Small intestine (tissue), 7 donors: ENCODE measurements around the gene LAP3. TPM values are rescaled to one million over a fixed set of nuclear protein-coding genes. Genes with fewer than 3 reads are reported as not detected.

Source experiments
- DNase-seq, 2 donors: peaks; one replicate each; pipeline versions ENCODE4 v3.0.0 to v3.0.0-alpha.2; 2013
- FAIRE-seq: peaks from 2 replicates; lab custom pipeline; 2012; peaks lifted over from hg19 to GRCh38; lab: Jason Lieb, UNC
- H3K27ac ChIP-seq, 3 donors: one replicate each; pipeline ENCODE4 v1.5.1; 2013; ENCODE audit warnings: low read length in 2 of 3, mild to moderate bottlenecking in 2 of 3, control low read depth in 1 of 3, inconsistent platforms in 1 of 3, low read depth in 1 of 3, moderate library complexity in 1 of 3
- H3K27me3 ChIP-seq, 3 donors: one replicate each; pipeline ENCODE4 v1.6.1; 2013; ENCODE audit warnings: low read length in 3 of 3, inconsistent platforms in 1 of 3; ENCODE audit not compliant: control insufficient read depth in 3 of 3, insufficient read depth in 3 of 3
- H3K36me3 ChIP-seq, 3 donors: one replicate each; pipeline ENCODE4 v1.6.1; 2013; ENCODE audit warnings: low read length in 3 of 3, inconsistent platforms in 1 of 3, low read depth in 1 of 3, mild to moderate bottlenecking in 1 of 3, moderate library complexity in 1 of 3; ENCODE audit not compliant: control insufficient read depth in 3 of 3, insufficient read depth in 2 of 3
- H3K4me1 ChIP-seq, 3 donors: one replicate each; pipeline ENCODE4 v1.6.1; 2013; ENCODE audit warnings: low read length in 2 of 3, inconsistent platforms in 1 of 3, low read depth in 1 of 3, mild to moderate bottlenecking in 1 of 3, moderate library complexity in 1 of 3; ENCODE audit not compliant: control insufficient read depth in 3 of 3, insufficient read depth in 2 of 3
- H3K4me3 ChIP-seq, 3 donors: one replicate each; pipeline ENCODE4 v1.5.1; 2013; ENCODE audit warnings: low read length in 3 of 3, control low read depth in 1 of 3, inconsistent platforms in 1 of 3, low read depth in 1 of 3, mild to moderate bottlenecking in 1 of 3, moderate library complexity in 1 of 3
- H3K9me3 ChIP-seq, 2 donors: one replicate each; pipeline ENCODE4 v1.6.1; 2013; ENCODE audit warnings: low read depth in 1 of 2, low read length in 1 of 2; ENCODE audit not compliant: control insufficient read depth in 2 of 2, insufficient read depth in 1 of 2
- WGBS, 3 donors: extraction: QIAGEN DNeasy Blood & Tissue Kit; methylation state at CpG; one replicate each; pipeline ENCODE4 v1.1.7; 2013; 5-methylcytosine and 5-hydroxymethylcytosine counted together
- polyA plus RNA-seq, 4 donors: library from polyadenylated mRNA; stranded (reverse) in 3 of 4; unstranded in 1 of 4; fragments of 200-250 nt in 3 of 4; fragments of 120-200 nt in 1 of 4; gene quantifications; one replicate each; pipeline versions ENCODE4 v1.2.1 to v1.2.3, GENCODE V29; 2013
- donor health status: healthy with polysubstance abuse.
- donor health status: control.
- donor health status: control.
- donor health status: Bipolar disorder and iron deficiency.
- donor health status: healthy.

Gene LAP3
- polyA plus RNA-seq, 4 donors: 55.9 to 113 (median 69.0) TPM

DNA sequence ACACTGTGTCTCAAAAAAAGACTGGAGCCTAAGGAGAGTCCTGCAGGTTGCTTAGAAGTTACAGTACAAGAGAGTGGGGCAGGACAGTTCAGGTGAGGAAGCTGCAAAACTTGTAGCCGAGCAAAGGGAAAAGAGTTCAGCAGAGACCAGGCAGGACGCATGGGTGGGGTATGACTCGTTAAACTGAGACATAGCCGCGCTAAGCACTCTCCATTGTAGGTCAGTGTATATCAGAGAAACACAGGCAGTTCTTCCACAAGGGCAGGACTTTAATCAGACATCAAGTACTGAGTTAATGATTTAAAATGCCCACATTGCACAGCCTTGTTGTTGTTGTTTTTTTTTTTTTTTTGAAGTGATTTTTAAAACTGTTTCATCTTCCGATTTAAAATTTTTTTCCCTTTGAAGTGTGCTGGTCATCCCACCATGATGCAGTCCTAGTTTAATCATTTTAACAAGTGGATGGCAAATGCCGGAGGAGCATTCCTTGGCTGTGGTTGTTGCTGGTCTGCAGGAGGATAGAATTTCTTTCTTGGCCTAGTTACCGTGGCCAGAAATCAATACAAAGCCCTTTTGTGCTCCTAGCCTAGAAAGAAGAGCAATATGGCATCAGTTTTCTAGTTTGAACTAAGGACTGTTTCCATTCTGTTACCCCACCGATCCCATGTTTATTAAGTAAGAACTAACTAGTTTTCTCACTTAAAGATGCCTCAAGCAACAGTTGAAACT is 10.3 kb downstream of the LAP3 start:
- Histone ChIP-seq H3K27me3 (no peaks in the 10 kb centered on the region), H3K9me3 (no peaks in the 10 kb centered on the region), H3K27ac (no peak overlapping the region), H3K4me3 (no peak overlapping the region), H3K36me3 (peaks cover 22 to 65% (median 22%) of the 10 kb centered on the region in 3 donors), H3K4me1 (peaks cover 2 to 8% (median 2%) of the 10 kb centered on the region in 3 donors)
- DNase-seq: no peak
- WGBS, 3 donors: 84 to 91% (median 89%) methylated on average over 9 of the region's 9 CpGs
- no peak for FAIRE-seq

DNA sequence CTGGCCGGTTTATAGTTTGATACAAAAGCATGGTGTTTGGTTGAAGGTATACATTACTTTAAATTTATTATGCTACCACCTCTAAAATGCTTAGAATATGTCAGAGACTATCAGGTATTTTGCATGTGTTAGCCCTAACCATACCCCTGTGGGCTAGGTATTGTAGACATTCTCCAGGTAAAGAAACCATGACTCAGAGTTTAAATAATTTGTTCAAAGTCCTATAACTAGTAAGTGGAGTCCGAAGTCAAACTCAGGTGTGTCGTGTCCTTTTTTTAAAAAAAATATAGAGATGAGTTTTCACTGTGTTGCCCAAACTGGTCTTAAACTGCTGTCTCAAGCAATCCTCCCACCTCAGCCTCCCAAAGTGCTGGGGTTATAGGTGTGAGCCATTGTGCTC is 12.4 kb downstream of the LAP3 start:
- H3K4me1 ChIP-seq: peaks cover 0 to 8% (median 2%) of the 10 kb centered on the region in 3 donors
- peak overlapping the region in 1 of 3 donors; percentile 38 for H3K27ac ChIP-seq
- no peaks in the 10 kb centered on the region for H3K9me3 ChIP-seq
- H3K36me3 ChIP-seq: peaks cover 13 to 57% (median 16%) of the 10 kb centered on the region in 3 donors
- peak; percentile 54 to 58 for DNase-seq
- FAIRE-seq: no peak
- WGBS, 3 donors: 59 to 79% (median 64%) methylated on average over 3 of the region's 3 CpGs
- H3K4me3 ChIP-seq: no peak overlapping the region
- H3K27me3 ChIP-seq: no peaks in the 10 kb centered on the region

DNA sequence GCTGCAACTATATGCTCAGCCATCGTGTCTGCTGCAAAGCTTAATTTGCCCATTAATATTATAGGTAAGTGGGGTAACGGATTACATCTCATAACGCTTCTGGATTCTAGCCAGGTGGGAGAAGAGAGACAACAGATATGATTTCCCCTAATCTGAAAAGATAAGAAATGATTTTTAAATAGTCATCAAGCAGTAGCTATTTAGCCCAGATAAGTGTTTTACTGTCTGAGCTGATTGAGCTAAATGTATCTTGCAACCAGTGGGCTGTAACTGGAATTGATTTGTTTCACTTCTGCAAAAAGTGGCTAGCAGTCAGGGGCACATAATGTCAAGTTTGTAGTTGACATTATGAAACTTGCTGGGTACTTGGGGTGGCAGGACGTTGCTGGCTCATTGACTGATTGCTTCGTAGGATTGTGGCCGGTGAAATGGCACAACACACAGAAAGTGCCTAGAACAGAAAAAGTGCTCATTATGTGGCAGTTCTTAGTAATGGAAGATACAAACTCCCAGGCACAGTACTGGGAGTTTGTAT is 18.5 kb downstream of the LAP3 start:
- no peak overlapping the region for H3K27ac ChIP-seq
- no peaks in the 10 kb centered on the region for H3K27me3 ChIP-seq
- FAIRE-seq (no peak), DNase-seq (no peak)
- no peak overlapping the region for H3K4me3 ChIP-seq
- peaks cover 16 to 54% (median 33%) of the 10 kb centered on the region in 3 donors for H3K36me3 ChIP-seq
- 79 to 84% (median 83%) methylated on average over 6 of the region's 6 CpGs for WGBS, 3 donors
- H3K9me3 ChIP-seq: no peaks in the 10 kb centered on the region
- H3K4me1 ChIP-seq: no peaks in the 10 kb centered on the region

DNA sequence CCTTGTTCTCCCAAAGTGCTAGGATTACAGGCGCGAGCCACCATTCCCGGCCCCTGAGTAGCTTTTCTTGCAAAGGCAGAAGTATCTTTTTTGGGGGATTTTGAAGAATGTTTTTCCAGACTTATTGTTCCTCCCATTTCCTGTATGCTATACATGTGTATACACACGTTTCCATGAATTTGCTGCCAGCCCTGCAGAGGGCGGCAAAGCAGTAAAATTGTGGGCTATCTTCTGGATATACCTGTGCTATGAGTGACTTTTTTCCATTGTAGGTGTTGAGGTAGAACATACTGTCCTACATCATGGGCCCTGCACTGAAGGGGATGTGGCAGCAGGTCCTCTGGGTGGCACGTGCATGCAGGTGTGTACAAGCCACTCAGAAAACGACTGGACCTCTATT is 20.5 kb downstream of the LAP3 start:
- WGBS, 3 donors: 75 to 79% (median 77%) methylated on average over 7 of the region's 7 CpGs
- no peaks in the 10 kb centered on the region for H3K27me3 ChIP-seq
- no peak overlapping the region for H3K27ac ChIP-seq
- H3K9me3 ChIP-seq: no peaks in the 10 kb centered on the region
- FAIRE-seq: no peak
- no peaks in the 10 kb centered on the region for H3K4me1 ChIP-seq
- no peak overlapping the region for H3K4me3 ChIP-seq
- H3K36me3 ChIP-seq: peaks cover 20 to 45% (median 31%) of the 10 kb centered on the region in 3 donors
- peak in 1 of 2 donors; percentile 47 for DNase-seq

DNA sequence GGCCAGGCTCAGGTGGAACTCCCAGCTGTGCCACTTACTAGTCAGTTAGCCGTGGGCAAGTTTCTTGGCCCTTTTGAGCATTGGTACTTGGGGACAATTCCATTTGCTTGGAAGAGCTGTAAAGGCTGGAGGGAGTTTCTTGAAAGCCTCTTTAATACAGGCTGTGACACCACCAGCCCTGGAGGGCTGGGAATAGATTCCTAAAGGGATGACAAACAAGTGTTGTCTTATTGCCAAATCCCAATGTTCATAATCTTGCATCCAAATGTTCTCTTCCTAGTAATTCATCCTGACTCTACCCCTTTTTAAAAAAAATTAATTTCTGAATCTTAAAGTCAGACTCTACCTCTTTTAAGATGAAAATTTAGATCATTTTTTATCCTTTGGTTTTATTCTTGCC is 22.8 kb downstream of the LAP3 start:
- no peaks in the 10 kb centered on the region for H3K27me3 ChIP-seq
- no peak for DNase-seq
- peaks cover 22 to 45% (median 33%) of the 10 kb centered on the region in 3 donors for H3K36me3 ChIP-seq
- FAIRE-seq: no peak
- no peak overlapping the region for H3K27ac ChIP-seq
- 60 to 100% (median 92%) methylated on average over 1 of the region's 1 CpG for WGBS, 3 donors
- no peaks in the 10 kb centered on the region for H3K9me3 ChIP-seq
- H3K4me3 ChIP-seq: no peak overlapping the region
- no peaks in the 10 kb centered on the region for H3K4me1 ChIP-seq

DNA sequence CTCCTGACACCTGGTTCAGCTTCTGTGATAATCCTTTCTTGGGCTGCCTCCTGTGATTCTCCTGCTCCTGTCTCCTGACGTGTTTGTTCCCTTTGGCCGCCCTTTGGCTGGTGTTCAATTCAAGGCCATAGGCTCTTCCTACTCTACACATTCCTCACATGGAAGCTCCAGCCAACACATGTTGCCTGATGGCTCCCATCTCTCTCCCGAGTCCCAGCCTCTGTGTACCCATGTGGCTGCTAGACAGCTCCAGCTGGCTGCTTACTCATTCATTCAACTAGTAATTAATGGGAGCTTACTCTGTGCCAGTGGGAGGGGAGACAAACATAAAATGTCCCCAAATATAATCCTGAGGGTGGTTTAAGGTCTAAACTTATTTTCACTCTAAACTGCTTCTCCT is 28.2 kb downstream of the LAP3 start:
- no peaks in the 10 kb centered on the region for H3K9me3 ChIP-seq
- no peak for FAIRE-seq
- H3K27ac ChIP-seq: no peak overlapping the region
- no peak for DNase-seq
- H3K4me3 ChIP-seq: no peak overlapping the region
- peaks cover 6 to 32% (median 28%) of the 10 kb centered on the region in 3 donors for H3K36me3 ChIP-seq
- WGBS, 3 donors: 75 to 88% (median 84%) methylated on average over 3 of the region's 3 CpGs
- no peaks in the 10 kb centered on the region for H3K4me1 ChIP-seq
- no peaks in the 10 kb centered on the region for H3K27me3 ChIP-seq

DNA sequence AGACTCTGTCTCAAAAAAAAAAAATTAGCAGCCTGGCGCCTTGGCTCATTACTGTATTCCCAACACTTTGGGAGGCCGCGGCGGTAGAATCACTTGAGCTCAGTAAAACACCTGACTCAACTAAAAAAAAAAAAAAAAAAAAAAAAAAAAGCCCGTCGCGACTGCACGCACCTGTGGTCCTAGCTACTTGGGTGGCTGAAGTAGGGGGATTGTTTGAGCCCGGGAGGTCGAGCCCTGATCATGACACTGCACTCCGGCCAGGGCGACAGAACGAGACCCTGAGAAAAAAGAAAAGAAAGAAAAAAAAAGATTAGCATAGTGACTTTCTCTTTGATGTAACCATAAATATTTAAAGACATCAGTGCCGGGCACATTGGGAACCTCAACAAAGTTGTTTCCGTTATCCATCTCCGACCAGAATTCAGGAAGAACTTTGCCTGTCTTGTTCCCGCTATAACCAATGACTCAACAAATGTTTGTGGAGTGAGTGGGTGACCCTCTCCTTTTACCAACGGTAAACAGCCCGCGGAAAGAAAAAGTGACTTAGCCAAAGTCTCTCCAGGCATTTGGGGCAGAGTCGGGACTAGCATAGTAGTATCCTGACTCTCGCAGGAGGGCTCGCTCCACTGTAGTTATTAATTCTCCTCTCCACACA is 36.9 kb downstream of the LAP3 start:
- H3K27ac ChIP-seq: peak overlapping the region; percentile 55 to 85 (median 84)
- H3K36me3 ChIP-seq: peaks cover 0 to 23% (median 0%) of the 10 kb centered on the region in 3 donors
- no peaks in the 10 kb centered on the region for H3K9me3 ChIP-seq
- FAIRE-seq (no peak), DNase-seq (no peak)
- 0 to 2% (median 1%) methylated on average over 23 of the region's 23 CpGs for WGBS, 3 donors
- peaks cover 0 to 6% (median 0%) of the 10 kb centered on the region in 3 donors for H3K4me1 ChIP-seq
- peak overlapping the region; percentile 62 to 92 (median 74) for H3K4me3 ChIP-seq
- H3K27me3 ChIP-seq: no peaks in the 10 kb centered on the region

DNA sequence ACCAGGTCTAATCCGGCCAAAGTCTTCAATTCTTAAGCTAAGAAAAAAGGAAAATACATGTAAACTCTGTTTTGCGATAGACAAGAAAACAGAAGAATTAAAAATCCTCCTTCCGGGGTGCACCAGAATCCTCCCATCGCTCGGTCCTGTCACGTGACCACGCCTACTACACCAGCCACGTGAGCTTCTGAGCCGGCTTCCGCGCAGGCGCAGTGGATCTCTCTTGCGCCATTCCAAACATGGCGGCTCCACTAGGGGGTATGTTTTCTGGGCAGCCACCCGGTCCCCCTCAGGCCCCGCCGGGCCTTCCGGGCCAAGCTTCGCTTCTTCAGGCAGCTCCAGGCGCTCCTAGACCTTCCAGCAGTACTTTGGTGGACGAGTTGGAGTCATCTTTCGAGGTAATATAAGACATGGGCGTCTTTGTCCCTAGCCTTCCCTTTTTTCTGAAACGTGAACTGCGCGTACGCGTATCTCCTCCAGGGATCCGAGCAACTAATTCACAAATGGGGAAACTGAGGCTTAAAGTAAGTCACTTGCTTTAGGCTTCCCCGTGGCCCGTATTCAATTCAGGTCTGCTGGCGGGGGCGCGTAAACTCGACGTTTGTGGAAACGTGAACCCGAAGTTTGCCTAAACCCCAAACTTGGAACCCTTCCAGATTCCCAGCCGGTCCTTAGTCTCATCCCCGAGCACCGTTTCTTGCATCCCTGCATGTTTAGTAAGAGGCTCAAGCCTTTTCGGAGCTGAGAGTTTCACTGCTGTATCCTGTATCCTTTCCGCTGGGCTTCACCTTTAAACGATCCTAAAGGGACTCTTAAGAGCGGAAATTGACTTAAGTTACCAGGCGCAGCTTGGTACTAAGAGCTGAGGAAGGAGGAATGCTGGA is 37.7 kb downstream of the LAP3 start, which contains the start of gene MED28:
Gene MED28, plus strand, starts transcription at position 226 of the 884 bp plus-strand sequence. Its CDS starts 14 bp downstream, at position 240.
- Histone ChIP-seq H3K27ac (peak within 1 kb of the TSS; percentile 55 to 85 (median 84)), H3K4me3 (peak within 1 kb of the TSS; percentile 62 to 92 (median 74)), H3K9me3 (no peaks in the 10 kb centered on the region), H3K4me1 (peaks cover 0 to 6% (median 0%) of the 10 kb centered on the region in 3 donors), H3K27me3 (no peaks in the 10 kb centered on the region), H3K36me3 (peaks cover 0 to 28% (median 0%) of the 10 kb centered on the region in 3 donors)
- 0% methylated on average over 46 of the region's 46 CpGs for WGBS, 3 donors
- peak; percentile 97 to 98 for DNase-seq
- FAIRE-seq: no peak
